ENCODE measurements around the gene MRTFA. TPM values are rescaled to one million over a fixed set of nuclear protein-coding genes. Genes with fewer than 3 reads are reported as not detected.

MRTFA gene
- total RNA-seq, 3 donors from 2014 or later: 32.4 to 45.3 (median 35.0) TPM

- H3K4me3 ChIP-seq: no peak overlapping the region
- intact Hi-C loops (cut with DNase I, micrococcal nuclease): no loop called here
- H3K36me3 ChIP-seq (ENCODE audit: low read depth): peaks cover 8% of the 10 kb centered on the region
- TF ChIP-seq, protein P1, sequence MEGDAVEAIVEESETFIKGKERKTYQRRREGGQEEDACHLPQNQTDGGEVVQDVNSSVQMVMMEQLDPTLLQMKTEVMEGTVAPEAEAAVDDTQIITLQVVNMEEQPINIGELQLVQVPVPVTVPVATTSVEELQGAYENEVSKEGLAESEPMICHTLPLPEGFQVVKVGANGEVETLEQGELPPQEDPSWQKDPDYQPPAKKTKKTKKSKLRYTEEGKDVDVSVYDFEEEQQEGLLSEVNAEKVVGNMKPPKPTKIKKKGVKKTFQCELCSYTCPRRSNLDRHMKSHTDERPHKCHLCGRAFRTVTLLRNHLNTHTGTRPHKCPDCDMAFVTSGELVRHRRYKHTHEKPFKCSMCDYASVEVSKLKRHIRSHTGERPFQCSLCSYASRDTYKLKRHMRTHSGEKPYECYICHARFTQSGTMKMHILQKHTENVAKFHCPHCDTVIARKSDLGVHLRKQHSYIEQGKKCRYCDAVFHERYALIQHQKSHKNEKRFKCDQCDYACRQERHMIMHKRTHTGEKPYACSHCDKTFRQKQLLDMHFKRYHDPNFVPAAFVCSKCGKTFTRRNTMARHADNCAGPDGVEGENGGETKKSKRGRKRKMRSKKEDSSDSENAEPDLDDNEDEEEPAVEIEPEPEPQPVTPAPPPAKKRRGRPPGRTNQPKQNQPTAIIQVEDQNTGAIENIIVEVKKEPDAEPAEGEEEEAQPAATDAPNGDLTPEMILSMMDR (IDR thresholded peaks at IDR 0.05): no peak
- ATAC-seq (no peak), DNase-seq (no peak)
- peaks cover 12% of the 10 kb centered on the region for H3K4me1 ChIP-seq (ENCODE audit: low read depth)
- H3K9me3 ChIP-seq: no peaks in the 10 kb centered on the region
Observed at GRCh38 chr22:40403651-40404050, 232.9 kb downstream of the MRTFA start.

- TF ChIP-seq, protein P1 (IDR thresholded peaks at IDR 0.05): no peak
- DNase-seq (no peak), ATAC-seq (no peak)
- Histone ChIP-seq H3K36me3 (ENCODE audit: low read depth) (peaks cover 8% of the 10 kb centered on the region), H3K4me1 (ENCODE audit: low read depth) (peaks cover 12% of the 10 kb centered on the region), H3K4me3 (no peak overlapping the region), H3K9me3 (no peaks in the 10 kb centered on the region)
- intact Hi-C loops (cut with DNase I, micrococcal nuclease): no loop called here
Observed at GRCh38 chr22:40403141-40403540, 233.4 kb downstream of the MRTFA start.

DNA sequence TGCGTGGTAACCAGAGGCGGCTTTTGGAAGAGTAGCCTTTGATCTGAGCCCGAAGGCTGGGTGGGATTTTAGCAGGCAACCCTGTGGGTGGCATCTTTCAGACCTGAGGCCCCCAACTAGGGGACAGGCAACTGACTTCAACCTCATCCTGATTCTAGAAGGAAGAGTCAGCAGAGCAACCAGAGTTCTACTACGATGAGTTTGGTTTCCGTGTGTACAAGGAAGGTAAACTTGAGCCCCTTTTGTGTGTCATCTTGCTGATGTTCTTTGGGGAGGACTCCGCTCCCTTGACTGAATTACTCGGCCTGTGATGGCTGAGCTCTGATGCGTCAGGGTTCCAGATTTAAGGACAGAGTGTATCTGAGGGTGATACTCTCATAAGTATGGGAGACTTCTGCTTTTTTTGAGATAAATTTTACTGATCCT is 234.5 kb downstream of the MRTFA start:
- Histone ChIP-seq H3K4me1 (ENCODE audit: low read depth) (peaks cover 18% of the 10 kb centered on the region), H3K36me3 (ENCODE audit: low read depth) (peaks cover 8% of the 10 kb centered on the region)
- intact Hi-C loops (cut with DNase I, micrococcal nuclease): no loop called here

GRCh38 chr22:40401532-40401931 is 235.0 kb downstream of the MRTFA start:
- H3K36me3 ChIP-seq (ENCODE audit: low read depth): peaks cover 8% of the 10 kb centered on the region

More for the DNA sequence above, 234.5 kb downstream of the MRTFA start:
- TF ChIP-seq, protein P1 (IDR thresholded peaks at IDR 0.05): no peak
- Histone ChIP-seq H3K4me3 (no peak overlapping the region), H3K9me3 (no peaks in the 10 kb centered on the region)
- DNase-seq: no peak
- no peak for ATAC-seq

DNA sequence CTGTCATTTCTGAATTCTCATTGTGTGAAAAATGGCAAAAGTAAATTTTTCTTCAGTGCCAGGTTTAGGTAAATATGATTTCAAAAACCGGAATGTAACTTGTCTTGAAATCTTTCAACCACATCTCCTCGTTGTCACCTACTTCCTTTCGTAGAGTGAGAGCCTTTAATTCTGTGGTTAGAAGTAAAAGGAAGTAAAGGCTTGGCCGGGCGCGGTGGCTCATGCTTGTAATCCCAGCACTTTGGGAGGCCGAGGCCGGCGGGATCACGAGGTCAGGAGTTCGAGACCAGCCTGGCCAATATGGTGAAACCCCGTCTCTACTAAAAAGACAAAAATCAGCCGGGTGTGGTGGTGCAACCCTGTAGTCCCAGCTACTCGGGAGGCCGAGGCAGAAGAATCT is 236.4 kb downstream of the MRTFA start:
- ATAC-seq: no peak
- TF ChIP-seq, protein P1 (IDR thresholded peaks at IDR 0.05): no peak
- H3K4me1 ChIP-seq (ENCODE audit: low read depth): peaks cover 31% of the 10 kb centered on the region
- peaks cover 5% of the 10 kb centered on the region for H3K36me3 ChIP-seq (ENCODE audit: low read depth)
- no peaks in the 10 kb centered on the region for H3K9me3 ChIP-seq
- no peak overlapping the region for H3K4me3 ChIP-seq
- intact Hi-C loops (cut with DNase I, micrococcal nuclease): no loop called here
- DNase-seq: peak in 2 of 3 donors; percentile 48 to 78

More at GRCh38 chr22:40401532-40401931, 235.0 kb downstream of the MRTFA start:
- peak in 1 of 3 donors; percentile 57 for DNase-seq
- peaks cover 22% of the 10 kb centered on the region for H3K4me1 ChIP-seq (ENCODE audit: low read depth)
- intact Hi-C loops (cut with DNase I, micrococcal nuclease): no loop called here
- TF ChIP-seq, protein P1 (IDR thresholded peaks at IDR 0.05): no peak
- no peaks in the 10 kb centered on the region for H3K9me3 ChIP-seq
- H3K4me3 ChIP-seq: no peak overlapping the region
- ATAC-seq: no peak

DNA sequence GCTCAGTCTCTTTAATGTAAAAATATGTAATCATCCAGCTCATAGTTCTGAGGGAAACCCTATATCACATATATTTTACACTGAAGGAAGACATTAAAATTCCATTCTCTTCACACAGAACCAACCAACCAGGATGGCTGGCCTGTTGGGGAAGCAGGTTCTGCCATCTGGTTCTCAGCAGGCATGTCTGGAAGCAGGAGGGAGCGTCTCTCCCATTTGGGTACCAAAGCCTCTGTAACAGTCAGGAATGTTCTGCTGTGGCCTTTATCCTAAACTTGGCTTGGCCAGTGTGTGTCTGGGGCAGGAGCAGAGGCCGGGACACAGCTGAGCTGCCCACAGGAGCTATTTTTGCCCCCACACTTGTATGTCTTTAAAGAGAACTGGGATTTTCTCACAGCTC is 236.9 kb downstream of the MRTFA start:
- ATAC-seq (no peak), DNase-seq (no peak)
- H3K4me1 ChIP-seq (ENCODE audit: low read depth): peaks cover 31% of the 10 kb centered on the region
- no peak overlapping the region for H3K4me3 ChIP-seq
- H3K36me3 ChIP-seq (ENCODE audit: low read depth): peaks cover 4% of the 10 kb centered on the region
- no peaks in the 10 kb centered on the region for H3K9me3 ChIP-seq
- TF ChIP-seq, protein P1 (IDR thresholded peaks at IDR 0.05): no peak
- intact Hi-C loops (cut with DNase I, micrococcal nuclease): no loop called here

All from mucosa of descending colon (tissue), 3 donors.